ENCODE data around the gene GMEB2. TPM values are rescaled to one million over a fixed set of nuclear protein-coding genes. Genes with fewer than 3 reads are reported as not detected.
A peak's percentile ranks its signal among the peaks of the same experiment; 100 is the strongest.
"Not testable (repeated sequence)": the region's sequence is repeated elsewhere in the genome, so short reads cannot be mapped to it uniquely, and the experiment has no call there.

Gene GMEB2
- total RNA-seq, 1 donor from 2014 or later, result 5.9 TPM

GRCh38 chr20:63579017-63579694, 47.7 kb downstream of the GMEB2 start:
- intact Hi-C loops (cut with micrococcal nuclease), result no loop called here
- DNase-seq (no peak), ATAC-seq (no peak)

GRCh38 chr20:63578224-63579016, 48.5 kb downstream of the GMEB2 start:
- ATAC-seq, result no peak
- no peak for DNase-seq
- intact Hi-C loops (cut with micrococcal nuclease), result no loop called here

GRCh38 chr20:63577317-63577894, 49.5 kb downstream of the GMEB2 start:
- DNase-seq, result peak; percentile 90
- intact Hi-C loops (cut with micrococcal nuclease), result no loop called here

GRCh38 chr20:63576311-63576710, 50.6 kb downstream of the GMEB2 start:
- ATAC-seq (no peak), DNase-seq (no peak)
- intact Hi-C loops (cut with micrococcal nuclease), result no loop called here

More at GRCh38 chr20:63577317-63577894, 49.5 kb downstream of the GMEB2 start:
- ATAC-seq, result peak; percentile 66

- DNase-seq, result no peak
- intact Hi-C loops (cut with micrococcal nuclease), result no loop called here
- no peak for ATAC-seq
Measured at GRCh38 chr20:63574829-63575743, 51.8 kb downstream of the GMEB2 start.

GRCh38 chr20:63574156-63574828, 52.6 kb downstream of the GMEB2 start, which contains the start of gene HELZ2:
HELZ2 (minus strand) TSS chr20:63574239; CDS start chr20:63572385, 1,854 bp downstream.
- DNase-seq, result peak; percentile 86
- ATAC-seq, result peak; percentile 81
- intact Hi-C loops (cut with micrococcal nuclease), result no loop called here

- intact Hi-C loops (cut with micrococcal nuclease), result no loop called here
- DNase-seq (no peak), ATAC-seq (peak; percentile 22)
Measured at GRCh38 chr20:63573647-63574131, 53.2 kb downstream of the GMEB2 start.

- intact Hi-C loops (cut with micrococcal nuclease), result no loop called here
- no peak for ATAC-seq
- no peak for DNase-seq
Measured at GRCh38 chr20:63572788-63573646, 53.9 kb downstream of the GMEB2 start.

- intact Hi-C loops (cut with micrococcal nuclease), result no loop called here
- ATAC-seq (no peak), DNase-seq (no peak)
Measured at GRCh38 chr20:63572071-63572787, 54.7 kb downstream of the GMEB2 start.

- ATAC-seq; intact Hi-C loops (cut with micrococcal nuclease); DNase-seq: not testable (repeated sequence)
Measured at GRCh38 chr20:63571087-63571478, 55.8 kb downstream of the GMEB2 start.

GRCh38 chr20:63570281-63571086, 56.4 kb downstream of the GMEB2 start:
- DNase-seq (no peak), ATAC-seq (no peak)
- intact Hi-C loops (cut with micrococcal nuclease), result no loop called here

GRCh38 chr20:63568986-63569949, 57.6 kb downstream of the GMEB2 start:
- DNase-seq, result no peak
- no peak for ATAC-seq
- intact Hi-C loops (cut with micrococcal nuclease), result no loop called here

- DNase-seq, result no peak
- no peak for ATAC-seq
- intact Hi-C loops (cut with micrococcal nuclease), result no loop called here
Measured at GRCh38 chr20:63568170-63568981, 58.5 kb downstream of the GMEB2 start.

Data from left ventricle myocardium superior (tissue), 1 donor.